NB4 (cell line): ENCODE data around the gene SNRPD3.
A peak's percentile ranks its signal among the peaks of the same experiment; 100 is the strongest.

ENCODE experiments used
- CTCF ChIP-seq: IDR thresholded peaks from one replicate; pipeline ENCODE4 v1.5.1; 2012; ENCODE audit warnings: low read depth, low read length
- MYC ChIP-seq: IDR thresholded peaks from 2 replicates; pipeline ENCODE4 v1.6.1; 2011; ENCODE audit warnings: low read depth, low read length
- POLR2A ChIP-seq: IDR thresholded peaks from 2 replicates; pipeline ENCODE4 v1.6.1; 2011; ENCODE audit warnings: mild to moderate bottlenecking; ENCODE audit not compliant: insufficient read length; ENCODE audit errors: extremely low read depth

- TF ChIP-seq POLR2A (peak; percentile 54), CTCF (no peak), MYC (peak; percentile 86)
Observed at GRCh38 chr22:24555165-24556039, at the start of gene SNRPD3.
